ENCODE results near the gene SAT1.
"Not testable (repeated sequence)": the region's sequence is repeated elsewhere in the genome, so short reads cannot be mapped to it uniquely, and the experiment has no call there.

The SAT1 gene

DNA sequence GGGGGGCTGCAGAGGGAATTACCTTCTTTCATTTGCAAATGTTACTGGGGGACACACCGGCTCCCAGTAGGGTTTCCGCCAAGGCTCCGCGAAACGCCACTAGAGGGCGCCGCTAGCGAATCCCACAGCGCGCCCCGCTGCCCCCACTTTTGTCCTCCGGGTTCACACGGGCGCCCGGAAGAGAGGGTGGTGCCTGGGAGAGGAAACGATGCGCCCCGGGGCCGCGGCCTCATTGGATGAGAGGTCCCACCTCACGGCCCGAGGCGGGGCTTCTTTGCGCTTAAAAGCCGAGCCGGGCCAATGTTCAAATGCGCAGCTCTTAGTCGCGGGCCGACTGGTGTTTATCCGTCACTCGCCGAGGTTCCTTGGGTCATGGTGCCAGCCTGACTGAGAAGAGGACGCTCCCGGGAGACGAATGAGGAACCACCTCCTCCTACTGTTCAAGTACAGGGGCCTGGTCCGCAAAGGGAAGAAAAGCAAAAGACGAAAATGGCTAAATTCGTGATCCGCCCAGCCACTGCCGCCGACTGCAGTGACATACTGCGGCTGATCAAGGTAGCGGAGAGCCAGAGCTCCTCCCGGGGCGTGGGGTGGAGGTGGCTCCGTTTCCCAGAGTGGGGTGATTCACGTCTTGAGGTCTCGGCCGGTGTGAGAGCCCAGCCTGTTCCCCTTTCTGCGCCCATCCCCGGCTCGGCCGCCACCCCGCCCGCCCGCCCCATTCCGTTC lies at the start of gene SAT1:
SAT1 (plus strand) TSS at position 311 of the 726 bp plus-strand sequence; CDS start at position 490, 179 bp downstream.
- peak; percentile 62 for DNase-seq

DNA sequence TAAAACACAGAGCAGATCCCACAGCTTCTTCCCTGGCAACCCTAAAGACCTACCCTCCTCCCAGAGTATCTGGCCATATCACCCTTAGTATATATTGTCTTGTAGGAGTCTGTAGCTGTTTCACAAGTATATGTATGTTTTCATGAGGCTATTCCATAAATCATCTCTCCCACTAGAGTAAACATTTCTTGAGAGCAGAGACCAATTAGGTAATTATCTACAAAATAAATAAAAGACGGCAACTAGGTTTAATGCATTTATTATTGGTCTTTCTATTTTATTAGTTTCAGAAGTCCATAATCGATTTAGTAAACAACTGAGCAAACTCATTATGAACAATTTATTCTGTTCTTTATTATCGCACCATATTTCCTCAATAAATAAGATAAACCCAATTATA lies 46.9 kb upstream of the SAT1 start:
- DNase-seq: no peak

DNA sequence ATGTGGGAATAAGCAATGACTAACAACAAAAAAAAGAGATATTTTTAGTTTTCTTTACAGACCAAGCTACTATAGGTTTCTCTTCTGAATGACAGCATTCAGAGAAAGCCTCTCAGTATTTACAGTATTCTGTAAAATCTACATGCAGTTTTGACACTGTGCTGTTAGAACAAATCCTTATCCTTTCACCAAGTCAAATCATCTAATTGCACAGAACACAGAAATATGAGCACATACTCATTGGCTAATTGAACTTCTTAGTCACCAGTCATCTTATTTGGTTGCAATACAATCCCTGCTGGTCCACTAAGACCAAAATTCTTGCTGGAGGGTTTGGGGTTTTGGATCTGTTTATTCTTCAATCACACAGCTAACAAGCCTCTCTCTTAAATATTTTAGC lies 45.6 kb upstream of the SAT1 start:
- DNase-seq: no peak

DNA sequence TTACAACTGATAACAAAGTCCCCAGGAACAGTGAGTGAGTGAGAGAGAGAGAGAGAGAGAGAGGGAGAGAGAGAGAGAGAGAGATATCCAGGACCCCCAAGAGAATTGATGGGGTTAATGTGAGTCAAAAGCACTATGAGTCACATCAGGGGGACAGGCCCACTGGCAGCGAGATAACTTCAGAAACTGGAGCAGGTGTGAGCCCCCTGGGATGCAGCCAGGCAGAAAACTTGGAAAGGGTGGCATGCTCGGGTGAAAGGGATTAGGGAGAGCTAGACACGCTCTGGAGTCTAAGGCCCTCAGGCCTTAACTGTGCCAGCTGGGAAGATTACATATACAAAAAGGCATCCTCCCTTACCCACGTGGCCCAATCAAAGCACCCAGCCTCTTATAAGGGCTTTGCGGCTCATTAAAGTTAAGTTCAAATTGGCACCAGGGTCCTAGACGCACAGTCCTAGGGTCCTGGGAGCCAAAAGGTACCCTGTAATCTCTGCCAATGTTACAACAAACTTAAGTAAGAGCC lies 40.7 kb upstream of the SAT1 start:
- no peak for DNase-seq

DNA sequence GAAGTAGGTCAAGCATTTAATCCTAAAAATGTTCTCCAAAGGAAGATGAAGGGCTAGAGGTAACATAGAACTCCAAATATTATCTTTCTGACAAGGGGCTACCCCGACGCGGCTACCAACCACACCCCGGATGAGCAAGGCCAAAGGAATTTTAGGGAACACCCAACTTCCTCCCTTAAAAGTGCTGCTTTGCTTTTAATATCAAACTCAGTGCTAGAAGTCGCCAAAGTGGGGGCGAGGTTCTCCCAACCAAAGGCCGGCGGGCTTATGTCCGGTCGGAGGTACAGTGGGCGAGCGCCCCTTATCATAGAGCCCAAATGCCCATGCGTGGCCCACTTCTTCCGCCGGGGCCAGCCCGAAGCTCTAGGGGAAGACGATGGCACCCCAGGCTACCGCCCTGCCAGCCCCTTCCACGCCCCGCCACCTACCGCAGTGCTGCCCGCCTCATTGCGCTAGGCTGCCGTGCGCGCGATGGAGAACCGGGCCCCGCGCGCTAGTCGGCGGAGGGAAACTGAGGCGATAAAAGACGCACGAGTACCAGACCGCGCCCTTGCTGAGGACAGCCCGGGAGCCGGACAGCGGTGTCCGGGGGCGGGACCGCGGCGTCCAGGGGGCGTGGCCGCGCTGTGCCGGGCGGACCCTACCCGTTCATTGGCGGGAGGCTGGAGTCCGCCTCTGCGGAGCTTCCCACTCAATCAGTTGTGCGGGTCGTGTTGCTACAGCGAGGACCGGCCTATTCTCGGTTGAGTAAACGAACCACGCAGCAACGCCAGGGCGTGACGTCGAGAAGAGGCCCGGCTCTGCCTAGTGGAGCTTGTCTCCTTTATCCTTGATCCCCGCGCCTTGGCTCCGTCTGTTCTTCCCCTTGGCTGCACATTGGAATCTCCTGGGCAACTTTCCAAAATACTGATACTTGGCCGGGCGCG lies 40.0 kb upstream of the SAT1 start, which contains the start of gene ACOT9:
ACOT9 (minus strand) TSS at position 580 of the 926 bp plus-strand sequence; CDS start at position 448, 132 bp downstream.
- DNase-seq: no peak

DNA sequence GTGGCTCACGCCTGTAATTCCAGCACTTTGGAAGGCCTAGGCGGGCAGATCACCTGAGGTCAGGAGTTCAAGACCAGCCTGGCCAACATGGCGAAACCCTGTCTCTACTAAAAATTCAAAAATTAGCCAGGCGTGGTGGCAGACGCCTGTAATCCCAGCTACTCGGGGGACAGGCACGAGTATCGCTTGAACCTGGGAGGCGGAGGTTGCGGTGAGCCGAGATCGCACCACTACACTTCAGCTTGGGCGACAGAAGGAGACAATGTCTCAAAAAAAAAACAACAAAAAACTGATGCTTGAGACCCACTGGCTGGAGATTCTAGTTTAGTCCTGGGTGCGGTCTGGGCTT lies 39.4 kb upstream of the SAT1 start:
- DNase-seq: not testable (repeated sequence)

DNA sequence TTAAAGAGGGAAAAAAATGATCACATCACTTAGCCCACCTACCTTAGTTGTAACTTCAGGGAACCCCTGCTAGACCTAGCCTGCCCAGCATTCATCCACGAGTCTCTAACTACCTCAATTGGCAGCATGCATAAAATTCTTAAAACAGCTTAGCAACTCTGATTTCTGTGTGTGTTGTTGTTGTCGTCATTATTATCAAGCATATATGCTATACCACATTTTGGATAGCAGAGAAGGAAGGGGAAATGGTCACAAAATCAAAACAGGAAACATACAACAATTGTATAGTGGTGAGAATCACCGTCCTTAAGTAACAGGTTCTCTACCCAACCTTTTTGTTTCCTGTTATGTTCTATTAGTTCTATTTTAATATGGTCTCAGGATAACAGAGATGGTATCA lies 37.2 kb upstream of the SAT1 start:
- DNase-seq: no peak

DNA sequence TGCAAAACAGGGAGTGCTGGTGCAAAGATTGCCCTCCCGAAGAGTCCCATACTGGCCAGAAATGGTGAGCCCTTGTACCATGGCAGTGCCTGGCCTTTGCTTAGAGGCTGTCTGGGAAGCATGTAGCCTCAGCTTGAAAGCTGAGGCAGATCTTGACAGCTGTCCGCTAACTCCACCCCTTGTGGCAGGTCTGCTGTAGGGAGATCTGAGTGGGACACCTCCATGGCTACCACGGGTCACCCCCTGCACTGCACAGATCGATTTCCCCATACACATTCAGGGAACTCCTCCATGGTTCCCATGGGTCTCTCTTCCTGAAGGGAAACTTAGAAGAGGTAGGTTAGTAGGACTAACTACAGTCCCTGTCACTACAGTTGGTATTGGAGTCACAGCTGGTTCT lies 33.8 kb upstream of the SAT1 start:
- no peak for DNase-seq

DNA sequence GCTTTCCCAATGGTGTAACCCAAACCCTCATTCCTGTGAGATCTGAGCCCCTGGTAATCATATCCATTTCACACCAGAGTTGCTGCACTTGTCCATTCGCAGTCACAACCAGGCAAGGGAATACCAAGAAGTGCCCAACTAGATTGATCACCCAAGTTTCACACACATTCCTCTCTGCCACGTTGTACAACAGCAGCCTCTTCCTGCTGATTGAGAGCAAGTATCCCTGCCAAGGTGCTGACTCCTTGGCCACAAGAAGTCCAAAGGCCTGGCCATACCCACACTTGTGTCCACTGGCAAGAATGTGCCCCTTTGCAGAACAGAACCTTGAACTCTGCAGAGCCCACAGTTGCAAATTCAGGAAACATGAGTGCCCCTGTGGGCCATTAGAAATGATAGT lies 33.4 kb upstream of the SAT1 start:
- no peak for DNase-seq

DNA sequence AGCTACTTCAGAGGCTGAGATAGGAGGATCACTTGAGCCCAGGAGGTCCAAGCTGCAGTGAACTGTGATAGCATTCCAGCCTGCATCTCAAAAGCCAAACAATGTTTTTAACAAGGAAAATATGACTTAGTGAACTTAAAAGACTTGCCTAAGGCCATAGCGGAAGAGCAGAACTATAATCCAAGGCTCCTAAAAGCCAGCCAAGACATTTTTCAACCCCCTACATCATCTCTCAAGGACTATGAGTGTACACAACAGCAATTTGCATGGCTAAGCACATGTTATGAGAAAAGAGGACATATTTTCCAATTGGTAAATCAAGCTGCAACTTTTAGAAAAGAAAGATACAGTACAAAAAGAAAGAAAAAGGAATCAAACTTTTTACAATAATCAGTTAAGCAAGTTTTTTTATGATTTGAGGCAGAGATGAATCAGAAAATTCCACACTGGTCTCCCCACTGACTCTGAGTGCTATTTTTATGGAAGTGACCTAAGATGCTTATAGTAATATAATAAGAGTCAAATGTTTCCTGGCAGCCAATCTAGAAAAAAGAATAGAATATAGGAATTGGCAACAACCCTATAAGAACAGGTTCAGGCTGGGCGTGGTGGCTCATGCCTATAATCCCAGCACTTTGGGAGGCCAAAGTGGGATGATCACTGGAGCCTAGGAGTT lies 30.1 kb upstream of the SAT1 start:
- no peak for DNase-seq

DNA sequence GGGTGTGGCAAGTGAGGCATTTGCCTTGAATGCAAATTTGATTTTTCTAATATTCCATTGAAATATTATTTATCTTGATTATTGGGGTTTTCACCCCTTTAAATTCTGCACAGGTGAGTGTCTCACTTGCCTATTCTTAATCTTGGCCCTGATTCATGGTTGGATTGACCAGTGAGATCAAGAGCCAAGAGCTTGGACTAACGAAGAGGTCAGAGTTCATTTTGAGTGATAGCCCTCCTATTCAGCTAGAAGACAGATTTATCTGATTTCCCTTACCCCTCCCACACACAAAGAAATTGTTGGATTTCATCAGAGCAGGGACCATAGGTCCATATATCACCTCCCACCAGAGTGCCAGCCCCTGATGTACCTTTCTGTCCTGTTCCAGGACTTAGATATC lies 28.3 kb upstream of the SAT1 start:
- DNase-seq: no peak

DNA sequence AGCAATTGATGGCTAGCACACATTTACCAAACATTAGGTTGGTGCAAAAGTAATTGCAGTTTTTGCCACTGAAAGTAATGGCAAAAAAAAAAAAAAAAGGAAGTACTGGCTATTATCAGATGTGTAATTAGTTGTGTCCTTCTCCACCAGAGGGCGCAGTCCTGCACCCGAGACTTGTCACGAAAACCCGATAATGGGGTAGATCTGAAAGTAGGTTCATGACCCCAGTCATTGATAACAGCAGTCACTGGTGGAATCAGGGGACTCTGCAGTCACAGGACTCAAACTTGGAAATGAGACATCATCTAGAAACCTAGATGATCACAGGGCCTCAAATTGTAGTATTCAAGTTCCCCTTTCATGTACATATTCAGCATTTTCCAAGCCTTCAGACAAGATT lies 26.8 kb upstream of the SAT1 start:
- no peak for DNase-seq

DNA sequence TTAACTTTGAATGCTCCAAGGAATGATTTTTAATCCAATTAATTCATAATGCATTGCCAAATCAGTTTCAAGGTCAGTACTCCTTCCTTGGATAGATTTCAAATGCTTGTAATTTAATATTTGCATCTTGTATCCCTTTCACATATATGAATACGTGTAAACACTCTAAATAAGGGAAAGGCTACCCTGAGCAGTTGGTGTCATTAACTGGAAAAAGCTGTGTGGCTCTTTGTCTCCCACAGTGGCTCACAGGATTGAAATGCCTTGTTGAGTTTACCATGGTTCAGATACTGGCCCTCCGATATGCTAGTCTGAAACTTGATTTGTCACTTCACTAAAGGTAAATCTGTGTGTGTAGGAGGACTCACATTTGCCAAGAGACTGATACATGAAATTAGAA lies 23.2 kb upstream of the SAT1 start:
- DNase-seq: no peak

DNA sequence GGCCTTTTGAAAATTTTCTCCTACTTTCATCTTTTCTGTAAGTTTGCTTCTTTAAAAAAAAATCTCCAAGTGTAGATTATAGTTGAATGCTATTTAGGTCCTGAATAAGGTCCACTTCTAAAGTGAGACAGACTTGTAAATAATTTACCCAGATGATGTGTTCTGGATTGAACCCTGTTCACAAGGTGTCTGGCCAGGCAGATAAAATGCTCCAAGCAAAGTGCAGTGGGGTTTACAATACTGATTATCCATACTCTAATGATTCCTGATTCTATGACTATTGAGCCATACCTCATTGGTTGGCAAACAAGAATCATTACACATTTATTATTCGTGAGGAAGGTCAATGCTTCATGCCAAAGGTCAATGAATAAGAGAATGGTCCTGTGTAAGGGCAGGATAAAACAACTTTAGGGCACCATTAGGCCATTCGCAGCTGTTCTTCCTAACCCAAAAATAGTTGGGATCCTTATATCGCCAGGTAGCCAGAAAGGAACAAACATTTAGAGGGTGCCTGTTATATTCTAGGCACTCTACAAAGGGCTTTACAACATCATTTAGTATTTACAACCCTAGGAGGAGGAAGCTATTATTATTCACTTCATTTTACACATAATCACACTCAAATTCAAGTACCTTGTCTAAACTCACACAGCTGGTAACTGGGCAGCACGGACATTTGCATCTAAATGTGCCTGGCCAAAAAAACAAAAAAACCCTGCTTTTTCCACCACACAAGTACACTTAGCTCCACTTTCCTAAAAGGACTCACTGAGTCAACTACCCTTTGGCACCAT lies 18.6 kb upstream of the SAT1 start:
- DNase-seq: no peak

DNA sequence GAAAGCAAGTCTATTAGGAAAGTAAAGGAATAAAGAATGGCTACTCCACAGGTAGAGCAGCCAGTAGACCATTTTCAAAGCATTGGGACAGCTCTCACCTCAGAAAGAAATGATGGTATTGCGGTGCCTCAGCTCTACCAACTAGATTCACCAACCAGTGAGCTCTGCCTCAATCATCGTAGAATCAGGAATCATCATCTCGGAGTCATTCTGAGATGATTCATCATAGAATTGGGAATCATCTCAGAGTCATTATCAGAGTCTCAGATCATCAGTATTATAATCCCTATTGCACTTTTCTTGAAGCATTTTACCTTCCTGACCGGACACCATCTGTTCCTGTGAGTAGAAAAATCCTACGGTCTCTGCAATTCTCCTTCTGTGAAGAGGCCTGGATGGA lies 17.5 kb upstream of the SAT1 start:
- DNase-seq: no peak

DNA sequence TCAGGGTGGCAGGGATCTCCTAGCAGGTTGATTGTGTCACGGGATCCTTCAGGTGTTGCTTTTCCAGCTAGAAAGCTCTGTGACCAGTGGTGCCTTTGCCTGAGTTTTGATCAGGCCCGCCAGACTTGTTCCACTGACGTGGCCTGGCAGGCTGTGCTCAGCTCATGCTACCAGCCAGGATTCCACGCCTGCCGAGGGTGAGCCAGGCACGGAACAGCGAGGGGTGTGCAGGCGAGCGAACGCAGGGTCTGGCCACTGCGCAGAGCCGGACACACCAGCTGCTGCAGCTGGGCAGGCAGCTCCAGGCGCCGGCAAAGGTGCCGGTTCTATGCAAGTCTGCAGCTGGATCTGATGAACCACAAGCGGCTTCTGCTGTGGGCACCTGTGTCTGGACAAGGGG lies 17.1 kb upstream of the SAT1 start:
- DNase-seq: no peak

DNA sequence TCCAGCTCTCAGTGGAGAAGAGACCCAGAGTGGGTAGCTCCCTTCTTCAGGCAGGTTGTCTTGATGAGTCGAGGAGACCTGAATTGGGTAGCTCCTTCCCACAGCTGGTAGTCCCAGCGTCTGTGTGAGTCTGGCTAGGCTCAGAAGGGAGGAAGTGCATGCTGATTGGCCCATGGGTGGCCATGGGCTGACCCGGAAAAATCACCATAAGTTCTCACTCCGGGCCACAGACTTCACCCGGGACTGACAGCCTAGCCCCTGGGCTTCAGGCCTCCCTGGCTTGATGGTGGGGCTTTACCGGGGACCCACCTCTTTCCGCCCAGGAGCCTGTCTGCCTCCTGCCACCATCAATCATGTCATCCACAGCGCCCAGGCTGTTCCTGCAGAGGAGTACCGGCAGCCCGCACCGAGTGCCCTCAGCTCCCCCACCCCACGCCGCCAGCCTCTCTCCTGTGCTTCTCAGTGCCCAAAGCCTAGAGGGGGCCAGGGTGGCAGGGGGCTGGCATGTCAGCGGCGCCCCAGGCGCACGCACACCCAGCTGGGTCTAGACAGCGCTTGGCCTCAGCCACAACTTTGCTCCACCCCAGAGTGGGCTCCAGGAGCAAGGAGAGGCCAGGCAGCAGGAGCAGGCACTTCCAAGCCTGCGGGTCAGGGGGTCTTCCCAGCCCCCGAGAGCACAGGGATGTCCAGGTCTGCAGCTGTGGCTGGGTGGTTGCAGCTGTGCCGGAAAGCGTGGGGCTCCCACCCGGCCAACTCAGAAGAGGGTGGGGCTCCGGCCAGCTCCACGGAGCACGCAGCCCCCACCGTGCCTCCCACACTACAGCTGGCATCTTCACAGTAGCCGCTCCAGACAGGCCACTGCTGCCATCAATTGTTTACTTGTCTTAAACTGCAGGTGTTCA lies 16.1 kb upstream of the SAT1 start:
- no peak for DNase-seq

DNA sequence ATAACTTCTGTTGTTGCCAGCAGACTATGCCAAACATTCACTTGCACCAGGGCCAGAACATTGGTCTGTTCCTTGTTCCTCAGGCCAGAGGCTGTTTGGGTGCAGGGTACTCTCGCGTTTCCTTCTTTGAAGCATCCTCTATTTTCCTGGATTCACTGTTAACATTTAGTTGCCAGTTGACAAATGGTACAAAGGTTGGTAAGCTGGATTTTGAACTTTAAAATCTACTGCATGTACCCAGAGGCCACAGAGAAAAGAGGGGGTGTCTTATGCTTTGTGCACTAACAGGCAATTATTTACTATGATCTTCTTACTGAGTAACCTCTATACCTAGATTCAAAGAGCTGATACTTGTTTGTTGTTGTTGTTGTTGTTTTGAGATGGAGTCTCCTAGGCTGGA lies 12.8 kb upstream of the SAT1 start:
- no peak for DNase-seq

DNA sequence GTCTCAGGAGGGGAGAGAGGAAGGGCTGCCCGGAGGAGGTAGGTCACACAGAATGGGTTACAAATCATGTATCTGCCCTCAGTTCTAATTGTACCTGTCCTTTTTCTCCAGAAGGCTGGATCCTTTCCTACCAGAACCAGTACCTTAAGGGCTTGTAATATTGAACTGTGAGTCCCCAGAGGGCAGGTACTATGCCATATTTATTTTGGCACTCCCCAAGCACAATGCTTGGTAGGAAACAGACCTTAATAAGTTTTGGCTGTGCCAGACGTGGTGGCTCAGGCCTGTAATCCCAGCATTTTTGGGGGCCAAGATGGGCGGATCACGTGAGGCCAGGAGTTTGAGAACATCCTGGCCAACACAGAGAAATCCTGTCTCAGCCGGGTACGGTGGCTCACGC lies 11.9 kb upstream of the SAT1 start:
- not testable (repeated sequence) for DNase-seq

DNA sequence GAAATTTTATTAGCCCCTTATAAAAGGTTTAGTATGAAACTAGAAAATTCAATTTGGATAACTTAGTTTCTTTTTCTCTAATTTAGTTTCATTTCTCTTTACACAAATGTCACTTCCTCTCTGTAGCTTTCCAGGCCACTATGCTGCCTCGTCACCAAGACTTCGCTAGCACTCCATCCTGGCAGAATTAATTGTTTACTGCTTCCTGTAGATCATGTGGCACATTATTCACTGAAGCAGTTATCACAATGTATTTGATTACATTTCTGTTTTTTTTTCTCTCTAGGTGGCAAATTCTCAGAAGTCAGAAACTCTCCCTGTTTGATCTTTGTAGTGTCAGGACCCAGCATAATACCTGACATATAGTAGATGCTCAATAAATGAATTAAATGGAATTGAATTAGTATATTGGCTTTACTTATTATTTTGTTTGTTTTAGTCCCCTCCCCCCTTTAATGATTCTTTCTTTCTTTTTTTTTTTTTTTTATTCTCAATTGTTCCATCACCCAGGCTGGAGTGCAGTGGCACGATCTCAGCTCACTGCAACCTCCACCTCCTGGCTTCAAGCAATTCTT lies 9.3 kb upstream of the SAT1 start:
- peak; percentile 41 for DNase-seq

DNA sequence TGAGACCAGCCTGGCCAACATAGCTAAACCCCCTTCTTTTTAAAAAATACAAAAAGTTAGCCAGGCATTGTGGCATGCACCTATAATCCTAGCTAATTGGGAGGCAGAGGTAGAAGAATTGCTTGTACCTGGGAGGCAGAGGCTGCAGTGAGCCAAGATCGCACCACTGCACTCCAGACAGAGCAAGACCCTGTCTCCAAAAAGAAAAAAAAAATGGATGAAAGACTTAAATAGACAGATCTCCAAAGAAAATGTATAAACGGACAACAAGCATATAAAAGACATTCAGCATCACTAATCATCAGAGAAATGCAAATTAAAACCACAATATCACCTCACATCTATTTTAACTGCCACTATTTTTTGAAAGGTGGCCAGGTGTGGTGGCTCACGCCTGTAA lies 6.6 kb upstream of the SAT1 start:
- no peak for DNase-seq

Measured in SIG-M5 (cell line).